ENCODE data around the gene SERPINE3.

GRCh38 chr13:51394724-51395123 lies 55.2 kb downstream of the SERPINE3 start:
- TF ChIP-seq EZH2 (IDR thresholded peaks at IDR 0.05) = no peak
- TF ChIP-seq FOXP2 (optimal IDR thresholded peaks at IDR 0.05; ENCODE audit: control extremely low read depth, extremely low read length, insufficient read depth) = no peak
- TF ChIP-seq POLR2AphosphoS5 (IDR thresholded peaks at IDR 0.05; ENCODE audit: borderline replicate concordance, low read depth, low read length) = no peak

Data from SK-N-MC (cell line).